ENCODE results near the gene TMEM223.
"Not testable (repeated sequence)": the region's sequence is repeated elsewhere in the genome, so short reads cannot be mapped to it uniquely, and the experiment has no call there.

Gene TMEM223

GRCh38 chr11:62830904-62831519 lies 39.2 kb upstream of the TMEM223 start:
- H4K20me1 ChIP-seq (ENCODE audit: insufficient read depth, low read length), result no peaks in the 10 kb centered on the region
- TF ChIP-seq EZH2 (IDR thresholded peaks at IDR 0.05; ENCODE audit: borderline replicate concordance, low read length) (no peak), CTCF (IDR thresholded peaks at IDR 0.05; ENCODE audit: low read length) (no peak)
- no peak overlapping the region for H2AFZ ChIP-seq (ENCODE audit: low read length)
- no peaks in the 10 kb centered on the region for H3K9me2 ChIP-seq (ENCODE audit: low read depth, low read length)
- H3K4me1 ChIP-seq (ENCODE audit: insufficient read depth, low read length, severe bottlenecking), result peaks cover 22% of the 10 kb centered on the region
- H3K9me3 ChIP-seq (ENCODE audit: low read length), result no peaks in the 10 kb centered on the region
- H3K27ac ChIP-seq (ENCODE audit: low read depth, low read length, poor library complexity, severe bottlenecking), result peak overlapping the region; percentile 56
- H3K4me3 ChIP-seq (ENCODE audit: low read depth, low read length, poor library complexity, severe bottlenecking), result peak overlapping the region; percentile 81
- H3K79me2 ChIP-seq (ENCODE audit: insufficient read depth, low read length), result peaks cover 13% of the 10 kb centered on the region
- peaks cover 42% of the 10 kb centered on the region for H3K36me3 ChIP-seq (ENCODE audit: insufficient read depth, low read length)
- H3K4me2 ChIP-seq (ENCODE audit: low read length), result peak overlapping the region; percentile 81
- H3F3A ChIP-seq (ENCODE audit: insufficient read depth, low read length), result no peaks in the 10 kb centered on the region
- H3K27me3 ChIP-seq (ENCODE audit: insufficient read depth, low read length), result no peaks in the 10 kb centered on the region
- peak overlapping the region; percentile 81 for H3K9ac ChIP-seq (ENCODE audit: low read length)

GRCh38 chr11:62828130-62828529 lies 36.3 kb upstream of the TMEM223 start:
- H4K20me1 ChIP-seq (ENCODE audit: insufficient read depth, low read length), result not testable (repeated sequence)
- peaks cover 18% of the 10 kb centered on the region for H3K4me1 ChIP-seq (ENCODE audit: insufficient read depth, low read length, severe bottlenecking)

GRCh38 chr11:62823677-62824076 lies 31.9 kb upstream of the TMEM223 start:
- H2AFZ ChIP-seq (ENCODE audit: low read length), result no peak overlapping the region
- no peaks in the 10 kb centered on the region for H3K27me3 ChIP-seq (ENCODE audit: insufficient read depth, low read length)
- H3K4me1 ChIP-seq (ENCODE audit: insufficient read depth, low read length, severe bottlenecking), result no peaks in the 10 kb centered on the region
- no peak overlapping the region for H3K9ac ChIP-seq (ENCODE audit: low read length)
- H3K9me3 ChIP-seq (ENCODE audit: low read length), result no peaks in the 10 kb centered on the region
- TF ChIP-seq CTCF (IDR thresholded peaks at IDR 0.05; ENCODE audit: low read length) (no peak), EZH2 (IDR thresholded peaks at IDR 0.05; ENCODE audit: borderline replicate concordance, low read length) (no peak)
- no peaks in the 10 kb centered on the region for H3F3A ChIP-seq (ENCODE audit: insufficient read depth, low read length)
- H3K36me3 ChIP-seq (ENCODE audit: insufficient read depth, low read length), result peaks cover 80% of the 10 kb centered on the region
- no peaks in the 10 kb centered on the region for H3K79me2 ChIP-seq (ENCODE audit: insufficient read depth, low read length)
- no peaks in the 10 kb centered on the region for H4K20me1 ChIP-seq (ENCODE audit: insufficient read depth, low read length)
- no peaks in the 10 kb centered on the region for H3K9me2 ChIP-seq (ENCODE audit: low read depth, low read length)
- no peak overlapping the region for H3K27ac ChIP-seq (ENCODE audit: low read depth, low read length, poor library complexity, severe bottlenecking)
- H3K4me3 ChIP-seq (ENCODE audit: low read depth, low read length, poor library complexity, severe bottlenecking), result no peak overlapping the region
- H3K4me2 ChIP-seq (ENCODE audit: low read length), result no peak overlapping the region

More at GRCh38 chr11:62828130-62828529, 36.3 kb upstream of the TMEM223 start:
- H3K4me2 ChIP-seq (ENCODE audit: low read length); H3K9ac ChIP-seq (ENCODE audit: low read length); H3K27me3 ChIP-seq (ENCODE audit: insufficient read depth, low read length); H3K27ac ChIP-seq (ENCODE audit: low read depth, low read length, poor library complexity, severe bottlenecking); H3F3A ChIP-seq (ENCODE audit: insufficient read depth, low read length); H2AFZ ChIP-seq (ENCODE audit: low read length); H3K9me2 ChIP-seq (ENCODE audit: low read depth, low read length); H3K4me3 ChIP-seq (ENCODE audit: low read depth, low read length, poor library complexity, severe bottlenecking); H3K9me3 ChIP-seq (ENCODE audit: low read length): not testable (repeated sequence)
- Histone ChIP-seq H3K36me3 (ENCODE audit: insufficient read depth, low read length) (peaks cover 43% of the 10 kb centered on the region), H3K79me2 (ENCODE audit: insufficient read depth, low read length) (peaks cover 13% of the 10 kb centered on the region)

GRCh38 chr11:62817129-62817528 lies 25.3 kb upstream of the TMEM223 start:
- H3K27ac ChIP-seq (ENCODE audit: low read depth, low read length, poor library complexity, severe bottlenecking), result no peak overlapping the region

More at GRCh38 chr11:62817129-62817528, 25.3 kb upstream of the TMEM223 start:
- Histone ChIP-seq H3K4me3 (ENCODE audit: low read depth, low read length, poor library complexity, severe bottlenecking) (no peak overlapping the region), H3K27me3 (ENCODE audit: insufficient read depth, low read length) (no peaks in the 10 kb centered on the region), H3K79me2 (ENCODE audit: insufficient read depth, low read length) (no peaks in the 10 kb centered on the region), H3K9me2 (ENCODE audit: low read depth, low read length) (no peaks in the 10 kb centered on the region), H4K20me1 (ENCODE audit: insufficient read depth, low read length) (no peaks in the 10 kb centered on the region), H3K4me2 (ENCODE audit: low read length) (no peak overlapping the region), H3K9ac (ENCODE audit: low read length) (no peak overlapping the region), H3F3A (ENCODE audit: insufficient read depth, low read length) (no peaks in the 10 kb centered on the region), H3K36me3 (ENCODE audit: insufficient read depth, low read length) (peaks cover 52% of the 10 kb centered on the region), H3K9me3 (ENCODE audit: low read length) (no peaks in the 10 kb centered on the region), H3K4me1 (ENCODE audit: insufficient read depth, low read length, severe bottlenecking) (no peaks in the 10 kb centered on the region), H2AFZ (ENCODE audit: low read length) (no peak overlapping the region)
- no peak for TF ChIP-seq CTCF (IDR thresholded peaks at IDR 0.05; ENCODE audit: low read length)
- no peak for TF ChIP-seq EZH2 (IDR thresholded peaks at IDR 0.05; ENCODE audit: borderline replicate concordance, low read length)

Data from OCI-LY1 (cell line).